BLaER1 (cell line): ENCODE results near the gene ATP6V0D1.

ENCODE experiments used
- H3K27ac ChIP-seq: shearing (Covaris generic); formaldehyde crosslinking; 2 replicates; pipeline ENCODE4 v1.8.1; 2022
- H3K27me3 ChIP-seq: shearing (Covaris generic); formaldehyde crosslinking; 2 replicates; pipeline ENCODE4 v1.8.1; 2022
- H3K36me3 ChIP-seq: shearing (Covaris generic); formaldehyde crosslinking; 2 replicates; pipeline ENCODE4 v1.8.1; 2022
- H3K4me1 ChIP-seq: shearing (Covaris generic); formaldehyde crosslinking; 2 replicates; pipeline ENCODE4 v1.8.1; 2022
- H3K4me2 ChIP-seq: shearing (Covaris generic); formaldehyde crosslinking; 2 replicates; pipeline ENCODE4 v1.8.1; 2022
- H3K4me3 ChIP-seq: shearing (Covaris generic); formaldehyde crosslinking; 2 replicates; pipeline ENCODE4 v1.8.1; 2022
- H3K9ac ChIP-seq: shearing (Covaris generic); formaldehyde crosslinking; 2 replicates; pipeline ENCODE4 v1.8.1; 2022
- H3K9me3 ChIP-seq: shearing (Covaris generic); formaldehyde crosslinking; 2 replicates; pipeline ENCODE4 v1.8.1; 2022
- H4K20me1 ChIP-seq: shearing (Covaris generic); formaldehyde crosslinking; 2 replicates; pipeline ENCODE4 v1.8.1; 2022
- Cebpa-rat ChIP-seq: shearing (Covaris generic); IDR thresholded peaks from 2 replicates; pipeline ENCODE4 v1.8.1; 2022

The ATP6V0D1 gene

GRCh38 chr16:67389911-67390815 is 90.8 kb downstream of the ATP6V0D1 start:
- TF ChIP-seq Cebpa-rat: no peak
- Histone ChIP-seq H3K27me3 (peaks cover 46% of the 10 kb centered on the region), H3K36me3 (no peaks in the 10 kb centered on the region), H3K4me3 (no peak overlapping the region), H4K20me1 (peaks cover 22% of the 10 kb centered on the region), H3K9me3 (no peaks in the 10 kb centered on the region), H3K27ac (no peak overlapping the region), H3K4me2 (peak overlapping the region; percentile 21), H3K4me1 (peaks cover 31% of the 10 kb centered on the region), H3K9ac (no peak overlapping the region)

DNA sequence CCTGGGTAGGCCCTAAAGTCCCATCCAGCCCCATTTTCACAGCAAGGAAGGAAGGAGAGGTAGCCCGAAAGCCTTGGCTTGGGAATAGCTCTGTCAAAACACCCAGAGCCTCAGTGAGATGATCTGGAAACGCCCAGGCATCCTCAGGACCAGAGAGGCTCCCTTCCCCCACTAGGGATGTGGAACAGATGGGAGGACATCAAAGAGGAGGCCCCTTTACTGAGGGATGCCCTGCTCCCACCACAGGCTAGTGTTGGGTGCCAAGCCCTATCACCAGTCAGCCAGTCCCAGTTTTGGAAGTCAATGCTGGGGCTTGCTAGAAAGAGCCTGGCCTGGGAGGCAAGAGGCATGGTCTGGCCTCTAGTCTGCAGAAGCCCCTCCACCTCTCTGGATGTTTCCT is 92.4 kb downstream of the ATP6V0D1 start:
- Histone ChIP-seq H3K36me3 (no peaks in the 10 kb centered on the region), H4K20me1 (peaks cover 7% of the 10 kb centered on the region), H3K27ac (no peak overlapping the region), H3K9me3 (no peaks in the 10 kb centered on the region), H3K9ac (no peak overlapping the region), H3K27me3 (peaks cover 30% of the 10 kb centered on the region), H3K4me1 (peaks cover 16% of the 10 kb centered on the region; the same call in 1 of the 2 replicates), H3K4me2 (no peak overlapping the region), H3K4me3 (no peak overlapping the region)
- no peak for TF ChIP-seq Cebpa-rat

GRCh38 chr16:67388191-67388590 is 92.8 kb downstream of the ATP6V0D1 start:
- peaks cover 15% of the 10 kb centered on the region; the same call in 1 of the 2 replicates for H3K4me1 ChIP-seq
- no peak overlapping the region for H3K9ac ChIP-seq
- no peak overlapping the region for H3K27ac ChIP-seq
- no peaks in the 10 kb centered on the region for H3K9me3 ChIP-seq
- no peaks in the 10 kb centered on the region for H3K36me3 ChIP-seq
- peaks cover 26% of the 10 kb centered on the region for H3K27me3 ChIP-seq
- no peak for TF ChIP-seq Cebpa-rat
- no peak overlapping the region for H3K4me2 ChIP-seq
- H3K4me3 ChIP-seq: no peak overlapping the region
- H4K20me1 ChIP-seq: 0 out of 2 replicates have a peak, but pooled peaks cover 5% of the 10 kb centered on the region
